Endothelial cell of umbilical vein (primary cell): ENCODE measurements around the gene ZNF3. TPM values are rescaled to one million over a fixed set of nuclear protein-coding genes. Genes with fewer than 3 reads are reported as not detected.
A peak's percentile ranks its signal among the peaks of the same experiment; 100 is the strongest.

Experiments
- BruUV-seq: library from RNA; stranded (reverse); fragments of 400-500 nt; replicated peaks from 2 replicates; lab custom pipeline; 2021; lab: Mats Ljungman, UMichigan
- CTCF ChIA-PET: fragments of 300-600, 350-600 bp; sonication (Branson Sonifier 250); formaldehyde crosslinking; loops from one replicate; lab custom pipeline; 2021; ENCODE audit warnings: antibody characterized with exemption, inconsistent platforms; lab: Charles Lee
- POLR2A ChIA-PET: fragments of 300-600, 350-600 bp; sonication (Branson Sonifier 250); formaldehyde crosslinking; loops from one replicate; lab custom pipeline; 2021; ENCODE audit warnings: antibody characterized with exemption, inconsistent platforms; lab: Charles Lee
- DNase-seq: peaks from one replicate; pipeline ENCODE4 v3.0.0-alpha.2; 2011; ENCODE audit warnings: low read depth, low spot score
- FAIRE-seq: peaks from 2 replicates; lab custom pipeline; 2011; peaks lifted over from hg19 to GRCh38; lab: Jason Lieb, UNC
- H2AFZ ChIP-seq: 2 replicates; pipeline ENCODE4 v1.6.0; 2012; ENCODE audit warnings: low read depth, low read length, control low read depth, inconsistent platforms
- H3K27ac ChIP-seq: 2 replicates; pipeline ENCODE4 v1.5.1; 2011; ENCODE audit warnings: low read depth, mild to moderate bottlenecking, control low read depth, low read length, moderate library complexity; ENCODE audit not compliant: insufficient read depth
- H3K27me3 ChIP-seq, 2 experiments: 2 replicates each; pipeline versions ENCODE4 v1.6.0 to v1.6.1; 2011; ENCODE audit warnings: low read length in 2 of 2, mixed read lengths in 1 of 2; ENCODE audit not compliant: control insufficient read depth in 2 of 2, insufficient read depth in 2 of 2
- H3K36me3 ChIP-seq, 2 experiments: 2 replicates in 1 of 2; 3 replicates in 1 of 2; pipeline ENCODE4 v1.5.1; 2011; ENCODE audit warnings: low read length in 2 of 2, mild to moderate bottlenecking in 1 of 2, moderate library complexity in 1 of 2; ENCODE audit not compliant: control insufficient read depth in 2 of 2, insufficient read depth in 2 of 2; ENCODE audit errors: extremely low read depth in 1 of 2
- H3K4me1 ChIP-seq: 3 replicates; pipeline ENCODE4 v1.5.1; 2011; ENCODE audit warnings: mild to moderate bottlenecking, low read length; ENCODE audit not compliant: control insufficient read depth, insufficient read depth; ENCODE audit errors: extremely low read depth
- H3K4me2 ChIP-seq: 2 replicates; pipeline ENCODE4 v1.6.1; 2011; ENCODE audit warnings: low read length, control low read depth, mixed read lengths; ENCODE audit not compliant: insufficient read depth
- H3K4me3 ChIP-seq, 3 experiments: fragments of 200-600 bp in 1 of 3; sonication (generic), shearing (Covaris generic) in 1 of 3; replicated peaks in 1 of 3; 2 replicates each; pipeline ENCODE4 v1.5.1; 2011 to 2016; ENCODE audit warnings: control low read depth in 3 of 3, low read length in 3 of 3, mild to moderate bottlenecking in 2 of 3, inconsistent platforms in 1 of 3, low read depth in 1 of 3, moderate library complexity in 1 of 3; ENCODE audit not compliant: insufficient read depth in 1 of 3
- H3K79me2 ChIP-seq: 2 replicates; pipeline ENCODE4 v1.6.0; 2012; ENCODE audit warnings: low read length, inconsistent platforms; ENCODE audit not compliant: control insufficient read depth, insufficient read depth
- H3K9ac ChIP-seq: replicated peaks from 2 replicates; pipeline ENCODE3; 2011; ENCODE audit warnings: low read length, control low read depth; ENCODE audit not compliant: insufficient read depth; ENCODE audit errors: extremely low read depth
- H3K9me1 ChIP-seq: replicated peaks from 3 replicates; pipeline ENCODE4 v1.6.0; 2011; ENCODE audit warnings: mild to moderate bottlenecking, low read length; ENCODE audit not compliant: control insufficient read depth, insufficient read depth; ENCODE audit errors: extremely low read depth
- H3K9me3 ChIP-seq: replicated peaks from 2 replicates; pipeline ENCODE4 v1.5.1; 2012; ENCODE audit warnings: low read length, inconsistent platforms; ENCODE audit not compliant: control insufficient read depth, insufficient read depth
- H4K20me1 ChIP-seq: replicated peaks from 2 replicates; pipeline ENCODE3; 2011; ENCODE audit warnings: mild to moderate bottlenecking, low read length; ENCODE audit not compliant: control insufficient read depth, insufficient read depth; ENCODE audit errors: extremely low read depth
- EZH2 ChIP-seq: IDR thresholded peaks from 2 replicates; pipeline ENCODE4 v1.6.1; 2012; ENCODE audit warnings: borderline replicate concordance, low read depth, mild to moderate bottlenecking, moderate library complexity, low read length, inconsistent platforms; ENCODE audit not compliant: severe bottlenecking
- JUN ChIP-seq: IDR thresholded peaks from 2 replicates; pipeline ENCODE4 v1.6.1; 2011; ENCODE audit warnings: borderline replicate concordance, low read depth; ENCODE audit not compliant: insufficient read length, insufficient read depth
- MYC ChIP-seq: IDR thresholded peaks from one replicate; pipeline ENCODE4 v1.6.1; 2011; ENCODE audit warnings: mild to moderate bottlenecking, low read depth, low read length
- POLR2A ChIP-seq: IDR thresholded peaks from 2 replicates; pipeline ENCODE4 v1.6.1; 2012; ENCODE audit warnings: low read depth, mild to moderate bottlenecking, control low read depth, low read length
- POLR2AphosphoS5 ChIP-seq: IDR thresholded peaks from 2 replicates; pipeline ENCODE4 v1.6.1; 2012; ENCODE audit warnings: low read depth, mild to moderate bottlenecking, control low read depth, low read length, moderate library complexity; ENCODE audit not compliant: insufficient read depth
- dilution Hi-C: fragments of 300-500 bp; cut with MboI; formaldehyde crosslinking; loops from one replicate; pipeline ENCODE4 v1.15.0; 2019; ENCODE audit warnings: low sequenced_read_pairs; ENCODE audit not compliant: extremely low pct_ligation_motif_present
- intact Hi-C: fragments of 100-400 bp; cut with micrococcal nuclease; formaldehyde crosslinking; loops from one replicate; pipeline ENCODE4 v1.10.0; 2022
- polyA plus RNA-seq, 4 experiments: library from polyadenylated mRNA; depleted of rRNA in 3 of 4; stranded (reverse) in 3 of 4; unstranded in 1 of 4; fragments of >200 nt; gene quantifications; 2 replicates each; pipeline versions ENCODE4 v1.2.1 to v1.2.3, GENCODE V29; 2011 to 2012; ENCODE audit warnings: missing spikeins in 1 of 4
- total RNA-seq: library from RNA; stranded (reverse); gene quantifications from 2 replicates; pipeline ENCODE4 v1.2.3, GENCODE V29; 2021
- TF ChIP-seq, protein P1 (sequence below): IDR thresholded peaks from 2 replicates; pipeline ENCODE4 v1.6.1; 2011; ENCODE audit not compliant: insufficient read depth, insufficient read length
- TF ChIP-seq, protein P2 (sequence below), 2 donors: IDR thresholded peaks; 1 replicate in 1 of 2; 2 replicates in 1 of 2; pipeline ENCODE4 v1.5.1; 2011; ENCODE audit warnings: low read length in 2 of 2, mild to moderate bottlenecking in 2 of 2, moderate library complexity in 2 of 2, control low read depth in 1 of 2, inconsistent platforms in 1 of 2, low read depth in 1 of 2; ENCODE audit not compliant: insufficient read depth in 1 of 2; ENCODE audit errors: extremely low read depth in 1 of 2

The ZNF3 gene
- total and polyA plus RNA-seq, 2 donors (not counting 3 experiments of a cell fraction or from before 2014, with no cell fraction given) = 21.8 to 30.9 TPM

GRCh38 chr7:100100420-100101015 is 19.0 kb upstream of the ZNF3 start:
- CTCF ChIA-PET = interaction anchor here (1.1 to 2.8 kb wide), 7 partner anchors 11 to 51 kb away, joined by 3 to 18 read pairs (median 5); partner anchors contain the start of genes COPS6, MBLAC1 and ZSCAN21
- POLR2A ChIA-PET = interaction anchor here (0.6 to 2.8 kb wide), 6 partner anchors 12 to 79 kb away, joined by 3 to 15 read pairs (median 6); partner anchors contain the start of gene COPS6
- no peaks in the 10 kb centered on the region for H3K27me3 ChIP-seq
- H3K9me3 ChIP-seq = no peaks in the 10 kb centered on the region
- H4K20me1 ChIP-seq = no peaks in the 10 kb centered on the region
- FAIRE-seq (peak; percentile 82), DNase-seq (peak; percentile 97)
- no TSS peak for BruUV-seq
- intact Hi-C loops (loop anchor here (1.0 to 10.0 kb wide), 7 partner anchors 13 to 1024 kb away; partner anchors contain the start of genes CNPY4, GPC2, LAMTOR4 and SERPINE1), dilution Hi-C loops (no loop called here)
- H3K4me2 ChIP-seq = peak overlapping the region; percentile 94
- peak overlapping the region; percentile 84 for H3K27ac ChIP-seq
- peak overlapping the region; percentile 74 to 96 (median 75) for H3K4me3 ChIP-seq
- H3K4me1 ChIP-seq = peaks cover 18% of the 10 kb centered on the region
- H3K79me2 ChIP-seq = peaks cover 43% of the 10 kb centered on the region
- H3K9ac ChIP-seq = peak overlapping the region; percentile 92
- H3K9me1 ChIP-seq = no peaks in the 10 kb centered on the region
- peaks cover 29 to 37% of the 10 kb centered on the region in 2 experiments for H3K36me3 ChIP-seq
- TF ChIP-seq, protein P1, sequence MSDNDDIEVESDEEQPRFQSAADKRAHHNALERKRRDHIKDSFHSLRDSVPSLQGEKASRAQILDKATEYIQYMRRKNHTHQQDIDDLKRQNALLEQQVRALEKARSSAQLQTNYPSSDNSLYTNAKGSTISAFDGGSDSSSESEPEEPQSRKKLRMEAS = peak; percentile 86
- TF ChIP-seq, protein P2, sequence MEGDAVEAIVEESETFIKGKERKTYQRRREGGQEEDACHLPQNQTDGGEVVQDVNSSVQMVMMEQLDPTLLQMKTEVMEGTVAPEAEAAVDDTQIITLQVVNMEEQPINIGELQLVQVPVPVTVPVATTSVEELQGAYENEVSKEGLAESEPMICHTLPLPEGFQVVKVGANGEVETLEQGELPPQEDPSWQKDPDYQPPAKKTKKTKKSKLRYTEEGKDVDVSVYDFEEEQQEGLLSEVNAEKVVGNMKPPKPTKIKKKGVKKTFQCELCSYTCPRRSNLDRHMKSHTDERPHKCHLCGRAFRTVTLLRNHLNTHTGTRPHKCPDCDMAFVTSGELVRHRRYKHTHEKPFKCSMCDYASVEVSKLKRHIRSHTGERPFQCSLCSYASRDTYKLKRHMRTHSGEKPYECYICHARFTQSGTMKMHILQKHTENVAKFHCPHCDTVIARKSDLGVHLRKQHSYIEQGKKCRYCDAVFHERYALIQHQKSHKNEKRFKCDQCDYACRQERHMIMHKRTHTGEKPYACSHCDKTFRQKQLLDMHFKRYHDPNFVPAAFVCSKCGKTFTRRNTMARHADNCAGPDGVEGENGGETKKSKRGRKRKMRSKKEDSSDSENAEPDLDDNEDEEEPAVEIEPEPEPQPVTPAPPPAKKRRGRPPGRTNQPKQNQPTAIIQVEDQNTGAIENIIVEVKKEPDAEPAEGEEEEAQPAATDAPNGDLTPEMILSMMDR (IDR thresholded peaks at IDR 0.05; ENCODE audit: extremely low read depth in 1 of 2, insufficient read depth in 1 of 2, low read depth in 1 of 2, low read length in 2 of 2) = no peak
- TF ChIP-seq POLR2AphosphoS5 = peak; percentile 71
- TF ChIP-seq POLR2A = no peak
- TF ChIP-seq MYC = peak; percentile 35
- no peak for TF ChIP-seq EZH2
- no peak for TF ChIP-seq JUN
- H2AFZ ChIP-seq = peak overlapping the region; percentile 15
